GM18951 (cell line): ENCODE measurements around the gene CDHR5.

Experiments used
- POLR2A ChIP-seq: IDR thresholded peaks from 4 replicates; pipeline ENCODE4 v1.6.1; 2011; ENCODE audit warnings: mild to moderate bottlenecking; ENCODE audit not compliant: insufficient read length, insufficient read depth; ENCODE audit errors: extremely low read depth
- in situ Hi-C: fragments of 300-500 bp; cut with MboI; formaldehyde crosslinking; loops from one replicate; pipeline ENCODE4 v1.12.0; 2022; ENCODE audit warnings: low sequenced_read_pairs, mixed read lengths, inconsistent platforms; ENCODE audit not compliant: unreplicated experiment

The CDHR5 gene

GRCh38 chr11:615504-616319 lies 9.0 kb downstream of the CDHR5 start, which contains the start of gene IRF7:
Gene IRF7 (minus strand): TSS chr11:615950. CDS start chr11:615364, 586 bp downstream.
- peak; percentile 99 for TF ChIP-seq POLR2A
- in situ Hi-C loops = no loop called here

- no peak for TF ChIP-seq POLR2A
- in situ Hi-C loops = no loop called here
Observed at GRCh38 chr11:614623-615503, 9.9 kb downstream of the CDHR5 start.

- in situ Hi-C loops = no loop called here
- TF ChIP-seq POLR2A = no peak
Observed at GRCh38 chr11:614021-614622, 10.6 kb downstream of the CDHR5 start.

GRCh38 chr11:613369-613968 lies 11.3 kb downstream of the CDHR5 start:
- in situ Hi-C loops = no loop called here
- TF ChIP-seq POLR2A = peak; percentile 56

GRCh38 chr11:612961-613300 lies 11.8 kb downstream of the CDHR5 start:
- peak; percentile 46 for TF ChIP-seq POLR2A
- in situ Hi-C loops = no loop called here

- no peak for TF ChIP-seq POLR2A
- in situ Hi-C loops = no loop called here
Observed at GRCh38 chr11:612201-612960, 12.4 kb downstream of the CDHR5 start.

- in situ Hi-C loops = no loop called here
- peak; percentile 55 for TF ChIP-seq POLR2A
Observed at GRCh38 chr11:611001-611996, 13.5 kb downstream of the CDHR5 start.

- no peak for TF ChIP-seq POLR2A
- in situ Hi-C loops = no loop called here
Observed at GRCh38 chr11:610146-610801, 14.5 kb downstream of the CDHR5 start.

- TF ChIP-seq POLR2A = no peak
- in situ Hi-C loops = no loop called here
Observed at GRCh38 chr11:609341-609811, 15.4 kb downstream of the CDHR5 start.

- in situ Hi-C loops = no loop called here
- no peak for TF ChIP-seq POLR2A
Observed at GRCh38 chr11:608791-609251, 15.9 kb downstream of the CDHR5 start.

- in situ Hi-C loops = no loop called here
- TF ChIP-seq POLR2A = no peak
Observed at GRCh38 chr11:607971-608659, 16.6 kb downstream of the CDHR5 start.
